GM12878 (cell line): ENCODE measurements around the gene CALCR. TPM values are rescaled to one million over a fixed set of nuclear protein-coding genes. Genes with fewer than 3 reads are reported as not detected.

ENCODE experiments used
- ATAC-seq: fragments of 200-7000 bp; cut with Tn5 transposase; 3 replicates; pipeline ENCODE4 v1.9.1; 2020; ENCODE audit warnings: mild to moderate bottlenecking, moderate library complexity
- BruUV-seq: library from RNA; stranded (reverse); fragments of 400-500 nt; replicated peaks from 2 replicates; lab custom pipeline; 2021; lab: Mats Ljungman, UMichigan
- CTCF ChIA-PET: fragments of 300-600 bp; sonication (Branson Sonifier 250); formaldehyde crosslinking; extraction: SDS; loops from one replicate; lab custom pipeline; 2021; ENCODE audit warnings: inconsistent platforms; lab: Yijun Ruan, JAX
- POLR2A ChIA-PET: fragments of 350-600 bp; formaldehyde crosslinking; extraction: SDS; loops from one replicate; lab custom pipeline; 2021; ENCODE audit warnings: inconsistent platforms; lab: Charles Lee
- RAD21 ChIA-PET: fragments of 300-600 bp; sonication (Branson Sonifier 250); formaldehyde crosslinking; loops from one replicate; lab custom pipeline; 2023; ENCODE audit warnings: antibody characterized with exemption; ENCODE audit not compliant: unreplicated experiment; lab: Charles Lee
- SMC1A ChIA-PET: fragments of 300-600 bp; sonication (Branson Sonifier 250); formaldehyde crosslinking; loops from one replicate; lab custom pipeline; 2023; ENCODE audit not compliant: unreplicated experiment, uncharacterized antibody; lab: Charles Lee
- DNase-seq: peaks from one replicate; pipeline ENCODE4 v3.0.0-alpha.2; 2011; ENCODE audit warnings: low read depth, low spot score
- FAIRE-seq: peaks from 3 replicates; lab custom pipeline; 2011; peaks lifted over from hg19 to GRCh38; lab: Jason Lieb, UNC
- H2AFZ ChIP-seq: 2 replicates; pipeline ENCODE4 v1.6.0; 2011; ENCODE audit warnings: low read depth, low read length, control low read depth; ENCODE audit not compliant: control insufficient read depth
- H3K27ac ChIP-seq: 2 replicates; pipeline ENCODE4 v1.5.1; 2011; ENCODE audit warnings: control low read depth; ENCODE audit not compliant: control insufficient read depth, insufficient read depth
- H3K27me3 ChIP-seq, 2 experiments: replicated peaks in 1 of 2; 2 replicates each; pipeline versions ENCODE4 v1.6.0 to v1.6.1; 2011; ENCODE audit warnings: low read length in 1 of 2; ENCODE audit not compliant: control insufficient read depth in 2 of 2, insufficient read depth in 2 of 2
- H3K36me3 ChIP-seq, 2 experiments: 2 replicates each; pipeline ENCODE4 v1.5.1; 2011; ENCODE audit warnings: low read length in 1 of 2; ENCODE audit not compliant: control insufficient read depth in 2 of 2, insufficient read depth in 2 of 2
- H3K4me1 ChIP-seq: 2 replicates; pipeline ENCODE4 v1.6.1; 2011; ENCODE audit warnings: mild to moderate bottlenecking, low read length, moderate library complexity, mixed read lengths; ENCODE audit not compliant: control insufficient read depth, insufficient read depth
- H3K4me2 ChIP-seq: 2 replicates; pipeline ENCODE4 v1.6.0; 2011; ENCODE audit warnings: control low read depth; ENCODE audit not compliant: control insufficient read depth, insufficient read depth
- H3K4me3 ChIP-seq: fragments of 200-600 bp; sonication (generic); 2 replicates; pipeline ENCODE4 v1.5.1; 2016
- H3K79me2 ChIP-seq: 2 replicates; pipeline ENCODE4 v1.6.0; 2011; ENCODE audit warnings: low read length; ENCODE audit not compliant: control insufficient read depth, insufficient read depth
- H3K9ac ChIP-seq: 2 replicates; pipeline ENCODE4 v1.8.0; 2011; ENCODE audit warnings: low read length, control low read depth, mixed read lengths; ENCODE audit not compliant: control insufficient read depth, insufficient read depth
- H3K9me3 ChIP-seq: replicated peaks from 3 replicates; pipeline ENCODE4 v1.5.1; 2011; ENCODE audit warnings: mild to moderate bottlenecking, low read length; ENCODE audit not compliant: control insufficient read depth, insufficient read depth
- H4K20me1 ChIP-seq: 2 replicates; pipeline ENCODE4 v1.6.0; 2011; ENCODE audit not compliant: control insufficient read depth, insufficient read depth
- BHLHE40 ChIP-seq, 2 experiments: fragments of 450-650 bp in 1 of 2; IDR thresholded peaks; 2 replicates each; pipeline ENCODE4 v1.6.1; 2011 to 2017; ENCODE audit warnings: low read depth in 2 of 2, borderline replicate concordance in 1 of 2, improper control_type of control experiment in 1 of 2, low read length in 1 of 2, mild to moderate bottlenecking in 1 of 2
- CBX5 ChIP-seq: sonication (generic); IDR thresholded peaks from 2 replicates; pipeline ENCODE4 v1.6.1; 2016; ENCODE audit warnings: low read depth, moderate library complexity, mild to moderate bottlenecking, inconsistent platforms
- CHD2 ChIP-seq: IDR thresholded peaks from 2 replicates; pipeline ENCODE4 v1.6.1; 2011; ENCODE audit warnings: low read depth, low read length, improper control_type of control experiment, borderline replicate concordance
- CUX1 ChIP-seq: IDR thresholded peaks from 2 replicates; pipeline ENCODE4 v1.6.1; 2012; ENCODE audit warnings: improper control_type of control experiment, low read depth, low read length; ENCODE audit not compliant: insufficient replicate concordance
- EED ChIP-seq: sonication (generic); IDR thresholded peaks from 2 replicates; pipeline ENCODE4 v1.6.1; 2016; ENCODE audit warnings: antibody characterized with exemption, low read depth
- EP300 ChIP-seq, 2 experiments: fragments of 150-350 bp in 1 of 2; IDR thresholded peaks; 2 replicates each; pipeline ENCODE4 v1.6.1; 2011 to 2012; ENCODE audit warnings: low read depth in 2 of 2, low read length in 2 of 2, borderline replicate concordance in 1 of 2, improper control_type of control experiment in 1 of 2, inconsistent platforms in 1 of 2; ENCODE audit not compliant: control insufficient read depth in 1 of 2
- IKZF2 ChIP-seq, 2 experiments: fragments of 450-650 bp; IDR thresholded peaks; 2 replicates each; pipeline ENCODE4 v1.6.1; 2017; ENCODE audit warnings: mild to moderate bottlenecking in 2 of 2, moderate library complexity in 2 of 2
- IRF3 ChIP-seq: fragments of 450-650 bp; IDR thresholded peaks from 2 replicates; pipeline ENCODE4 v1.6.1; 2014; ENCODE audit warnings: mild to moderate bottlenecking
- KLF5 ChIP-seq: fragments of 450-650 bp; IDR thresholded peaks from 2 replicates; pipeline ENCODE4 v1.6.1; 2014; ENCODE audit warnings: mild to moderate bottlenecking; ENCODE audit not compliant: partially characterized antibody
- POLR2A ChIP-seq: IDR thresholded peaks from 2 replicates; pipeline ENCODE4 v1.6.1; 2011; ENCODE audit warnings: low read depth, mild to moderate bottlenecking, low read length
- POLR2AphosphoS2 ChIP-seq: IDR thresholded peaks from 2 replicates; pipeline ENCODE4 v1.6.1; 2011; ENCODE audit warnings: low read depth, mild to moderate bottlenecking, low read length, improper control_type of control experiment, moderate library complexity
- RAD21 ChIP-seq: IDR thresholded peaks from 2 replicates; pipeline ENCODE4 v1.6.1; 2011; ENCODE audit warnings: mild to moderate bottlenecking, low read depth, low read length, moderate library complexity; ENCODE audit not compliant: insufficient read depth
- RAD51 ChIP-seq: fragments of 450-650 bp; IDR thresholded peaks from 2 replicates; pipeline ENCODE4 v1.6.1; 2016; ENCODE audit warnings: moderate library complexity, mild to moderate bottlenecking, inconsistent platforms
- SMAD1 ChIP-seq: fragments of 450-650 bp; IDR thresholded peaks from 2 replicates; pipeline ENCODE4 v1.6.1; 2018; ENCODE audit warnings: mild to moderate bottlenecking, low read depth; ENCODE audit not compliant: partially characterized antibody
- SMAD5 ChIP-seq: IDR thresholded peaks from 2 replicates; pipeline ENCODE4 v1.6.1; 2016; ENCODE audit warnings: antibody characterized with exemption, low read depth
- SMC3 ChIP-seq: IDR thresholded peaks from 2 replicates; pipeline ENCODE4 v1.6.1; 2011; ENCODE audit warnings: low read length, improper control_type of control experiment, borderline replicate concordance
- TBL1XR1 ChIP-seq: IDR thresholded peaks from 2 replicates; pipeline ENCODE4 v1.6.1; 2012; ENCODE audit warnings: low read depth, low read length, improper control_type of control experiment
- YBX1 ChIP-seq: fragments of 450-650 bp; IDR thresholded peaks from 2 replicates; pipeline ENCODE4 v1.6.1; 2016; ENCODE audit warnings: antibody characterized with exemption
- ZNF384 ChIP-seq: IDR thresholded peaks from 2 replicates; pipeline ENCODE4 v1.6.1; 2012; ENCODE audit warnings: low read depth, mild to moderate bottlenecking, low read length, improper control_type of control experiment, borderline replicate concordance
- WGBS: methylation state at CpG from one replicate; pipeline ENCODE4 v1.1.6; 2016; ENCODE audit warnings: low lambda C conversion rate; ENCODE audit not compliant: insufficient replicate concordance, insufficient coverage; ENCODE audit errors: missing lambda C conversion rate; 5-methylcytosine and 5-hydroxymethylcytosine counted together
- in situ Hi-C: fragments of 300-500 bp; cut with MboI; formaldehyde crosslinking; loops from 9 replicates; pipeline ENCODE4 v1.14.3; 2018; ENCODE audit warnings: mixed read lengths
- intact Hi-C: fragments of 100-400 bp; cut with micrococcal nuclease; formaldehyde crosslinking; loops from one replicate; pipeline ENCODE4 v1.14.2; 2022; ENCODE audit not compliant: unreplicated experiment
- polyA plus RNA-seq, 11 experiments: library from polyadenylated mRNA; depleted of rRNA in 4 of 11; unstranded in 6 of 11; stranded (reverse) in 5 of 11; fragments of >200 nt; fragmentation: Nextera tagmentation in 4 of 11; fragmentation: Illumina TruSeq in 1 of 11; extraction: Ambion mirVana in 4 of 11; extraction: Trizol in 1 of 11; gene quantifications; 1 replicate in 1 of 11; 2 replicates in 10 of 11; pipeline versions ENCODE4 v1.2.1 to v1.2.3, GENCODE V29; 2011 to 2016; ENCODE audit warnings: inconsistent platforms in 2 of 11, missing spikeins in 2 of 11, low read depth in 1 of 11
- total RNA-seq, 4 experiments: library from RNA; depleted of rRNA in 3 of 4; stranded (reverse); fragments of >200 nt in 3 of 4; fragmentation: Illumina TruSeq in 1 of 4; extraction: Trizol in 1 of 4; gene quantifications; 2 replicates each; pipeline versions ENCODE4 v1.2.1 to v1.2.3, GENCODE V29; 2013 to 2021

Gene CALCR
- total and polyA plus RNA-seq, 10 of the 15 experiments (the other 5 are each of a cell fraction or from before 2014, with no cell fraction given) = not detected

- POLR2A ChIA-PET = no interaction called here
- TF ChIP-seq POLR2AphosphoS2 (no peak), BHLHE40 (IDR thresholded peaks at IDR 0.05; ENCODE audit: borderline replicate concordance in 1 of 2, low read depth in 2 of 2, low read length in 1 of 2) (no peak), TBL1XR1 (no peak), CHD2 (no peak), RAD21 (no peak), KLF5 (no peak), ZNF384 (no peak), CUX1 (no peak), IRF3 (no peak), SMC3 (no peak), CBX5 (no peak), POLR2A (no peak), YBX1 (no peak), SMAD1 (no peak), IKZF2 (IDR thresholded peaks at IDR 0.05) (no peak), EED (no peak), SMAD5 (no peak), RAD51 (no peak), EP300 (IDR thresholded peaks at IDR 0.05; ENCODE audit: borderline replicate concordance in 1 of 2, control insufficient read depth in 1 of 2, low read depth in 2 of 2, low read length in 2 of 2) (no peak)
- no peak for FAIRE-seq
- H3K4me2 ChIP-seq = no peak overlapping the region
- ATAC-seq = no peak
- no TSS peak for BruUV-seq
- intact Hi-C loops = no loop called here
- RAD21 ChIA-PET = no interaction called here
- H2AFZ ChIP-seq = no peak overlapping the region
- no peak overlapping the region for H3K4me3 ChIP-seq
- no peaks in the 10 kb centered on the region for H3K79me2 ChIP-seq
- in situ Hi-C loops = no loop called here
- no peaks in the 10 kb centered on the region; a peak in 1 of 4 replicates for H3K27me3 ChIP-seq
- WGBS = 42% methylated on average over 1 of the region's 1 CpG
- no peaks in the 10 kb centered on the region for H4K20me1 ChIP-seq
- CTCF ChIA-PET = no interaction called here
- no peak for DNase-seq
- no peak overlapping the region for H3K9ac ChIP-seq
- no peaks in the 10 kb centered on the region for H3K9me3 ChIP-seq
- H3K36me3 ChIP-seq = no peaks in the 10 kb centered on the region
- H3K27ac ChIP-seq = no peak overlapping the region
- H3K4me1 ChIP-seq = no peaks in the 10 kb centered on the region
- SMC1A ChIA-PET = no interaction called here
Measured at GRCh38 chr7:93392984-93393383, 181.5 kb downstream of the CALCR start.
